Hepatocyte (in vitro differentiated cells): ENCODE measurements around the gene RXRB. TPM values are rescaled to one million over a fixed set of nuclear protein-coding genes. Genes with fewer than 3 reads are reported as not detected.
A peak's percentile ranks its signal among the peaks of the same experiment; 100 is the strongest.
"Not testable (repeated sequence)": the region's sequence is repeated elsewhere in the genome, so short reads cannot be mapped to it uniquely, and the experiment has no call there.

Source experiments
- DNase-seq: peaks from one replicate; pipeline ENCODE4 v3.0.0-alpha.2; 2016; ENCODE audit warnings: low spot score
- H2AFZ ChIP-seq: fragments of 200-600 bp; sonication (generic); 2 replicates; pipeline ENCODE4 v1.6.0; 2016; ENCODE audit warnings: antibody characterized with exemption, mild to moderate bottlenecking
- H3K27ac ChIP-seq: fragments of 200-600 bp; sonication (generic); 2 replicates; pipeline ENCODE4 v1.5.1; 2016; ENCODE audit warnings: mild to moderate bottlenecking
- H3K27me3 ChIP-seq: fragments of 200-600 bp; sonication (generic); 2 replicates; pipeline ENCODE4 v1.6.1; 2016
- H3K36me3 ChIP-seq: fragments of 200-600 bp; sonication (generic); replicated peaks from 2 replicates; pipeline ENCODE4 v1.5.1; 2016; ENCODE audit warnings: low read depth; ENCODE audit not compliant: insufficient read depth
- H3K4me1 ChIP-seq: fragments of 200-600 bp; sonication (generic); 2 replicates; pipeline ENCODE4 v1.5.1; 2016; ENCODE audit warnings: mild to moderate bottlenecking, moderate library complexity; ENCODE audit not compliant: insufficient read depth
- H3K4me2 ChIP-seq: fragments of 200-600 bp; sonication (generic); 2 replicates; pipeline ENCODE4 v1.6.0; 2016
- H3K4me3 ChIP-seq: fragments of 200-600 bp; sonication (generic); 2 replicates; pipeline ENCODE4 v1.5.1; 2016; ENCODE audit warnings: mild to moderate bottlenecking
- H3K79me2 ChIP-seq: fragments of 200-600 bp; sonication (generic); 2 replicates; pipeline ENCODE4 v1.6.0; 2017; ENCODE audit warnings: mild to moderate bottlenecking
- H3K9me2 ChIP-seq: fragments of 200-600 bp; sonication (generic); replicated peaks from 2 replicates; pipeline ENCODE4 v1.6.0; 2017; ENCODE audit warnings: mild to moderate bottlenecking; ENCODE audit not compliant: insufficient read depth
- H3K9me3 ChIP-seq: fragments of 200-600 bp; sonication (generic); 2 replicates; pipeline ENCODE4 v1.5.1; 2016; ENCODE audit warnings: low read depth, mild to moderate bottlenecking
- H4K20me1 ChIP-seq: fragments of 200-600 bp; sonication (generic); 2 replicates; pipeline ENCODE4 v1.6.0; 2016; ENCODE audit warnings: mild to moderate bottlenecking; ENCODE audit not compliant: insufficient read depth, poor library complexity, severe bottlenecking
- CTCF ChIP-seq: fragments of 200-600 bp; sonication (generic); IDR thresholded peaks from 2 replicates; pipeline ENCODE4 v1.5.1; 2016; ENCODE audit warnings: antibody characterized with exemption, mild to moderate bottlenecking; ENCODE audit not compliant: poor library complexity
- EZH2 ChIP-seq: fragments of 200-600 bp; sonication (generic); IDR thresholded peaks from 2 replicates; pipeline ENCODE4 v1.6.1; 2016; ENCODE audit warnings: antibody characterized with exemption, mild to moderate bottlenecking, borderline replicate concordance
- EZH2phosphoT487 ChIP-seq: fragments of 200-600 bp; sonication (generic); IDR thresholded peaks from one replicate; pipeline ENCODE4 v1.6.1; 2018; ENCODE audit warnings: antibody characterized with exemption, mild to moderate bottlenecking, low read depth, moderate library complexity; ENCODE audit not compliant: unreplicated experiment, severe bottlenecking
- WGBS: methylation state at CpG from one replicate; pipeline ENCODE4 v1.1.6; 2016; ENCODE audit warnings: low lambda C conversion rate; ENCODE audit errors: missing lambda C conversion rate; 5-methylcytosine and 5-hydroxymethylcytosine counted together
- polyA plus RNA-seq: library from polyadenylated mRNA; unstranded; fragments of >200 nt; fragmentation: Nextera tagmentation; extraction: Ambion mirVana; gene quantifications from 2 replicates; pipeline ENCODE4 v1.2.1, GENCODE V29; 2016
- total RNA-seq: library from RNA; depleted of rRNA; stranded (reverse); fragments of >200 nt; gene quantifications from 2 replicates; pipeline ENCODE4 v1.2.3, GENCODE V29; 2014

RXRB gene
- total and polyA plus RNA-seq, 2 experiments from 2014 or later = 17.0 to 24.6 TPM

GRCh38 chr6:33151050-33151449 lies 49.4 kb downstream of the RXRB start:
- Histone ChIP-seq H3K4me1 (no peaks in the 10 kb centered on the region), H3K4me2 (no peak overlapping the region), H3K36me3 (no peaks in the 10 kb centered on the region), H3K27me3 (peaks cover 6% of the 10 kb centered on the region), H3K27ac (no peak overlapping the region), H3K79me2 (no peaks in the 10 kb centered on the region), H3K9me3 (no peaks in the 10 kb centered on the region), H3K4me3 (no peak overlapping the region), H3K9me2 (no peaks in the 10 kb centered on the region), H2AFZ (no peak overlapping the region), H4K20me1 (no peaks in the 10 kb centered on the region)
- DNase-seq = no peak
- WGBS = 95% methylated on average over 1 of the region's 1 CpG
- TF ChIP-seq CTCF (no peak), EZH2 (no peak), EZH2phosphoT487 (no peak)

- WGBS = 98% methylated on average over 3 of the region's 3 CpGs
- not testable (repeated sequence) for H3K36me3 ChIP-seq, H3K4me3 ChIP-seq, H4K20me1 ChIP-seq, H3K9me3 ChIP-seq, H3K4me1 ChIP-seq, H3K4me2 ChIP-seq, H2AFZ ChIP-seq, DNase-seq, H3K9me2 ChIP-seq, H3K79me2 ChIP-seq, H3K27ac ChIP-seq, H3K27me3 ChIP-seq
These were observed 49.9 kb downstream of the RXRB start for GRCh38 chr6:33150560-33150959.

- Histone ChIP-seq H3K27me3 (peaks cover 6% of the 10 kb centered on the region), H3K4me3 (no peak overlapping the region), H3K9me3 (no peaks in the 10 kb centered on the region), H3K27ac (no peak overlapping the region), H3K36me3 (no peaks in the 10 kb centered on the region), H3K9me2 (no peaks in the 10 kb centered on the region), H2AFZ (no peak overlapping the region), H3K4me1 (no peaks in the 10 kb centered on the region), H3K79me2 (no peaks in the 10 kb centered on the region), H3K4me2 (no peak overlapping the region), H4K20me1 (no peaks in the 10 kb centered on the region)
- 55% methylated on average over 8 of the region's 8 CpGs for WGBS
- peak; percentile 71 for DNase-seq
- no peak for TF ChIP-seq EZH2phosphoT487
- TF ChIP-seq EZH2 = no peak
- peak; percentile 79 for TF ChIP-seq CTCF
These were observed 52.4 kb downstream of the RXRB start for GRCh38 chr6:33147807-33148666.

GRCh38 chr6:33144373-33144772 lies 56.1 kb downstream of the RXRB start:
- Histone ChIP-seq H2AFZ (no peak overlapping the region), H3K27ac (no peak overlapping the region)
- TF ChIP-seq EZH2 (no peak), CTCF (no peak), EZH2phosphoT487 (no peak)

More at GRCh38 chr6:33144373-33144772, 56.1 kb downstream of the RXRB start:
- Histone ChIP-seq H3K4me1 (no peaks in the 10 kb centered on the region), H3K27me3 (peaks cover 3% of the 10 kb centered on the region), H3K9me2 (no peaks in the 10 kb centered on the region), H3K4me3 (no peak overlapping the region), H3K36me3 (no peaks in the 10 kb centered on the region), H3K9me3 (no peaks in the 10 kb centered on the region), H3K79me2 (no peaks in the 10 kb centered on the region), H3K4me2 (no peak overlapping the region), H4K20me1 (no peaks in the 10 kb centered on the region)
- DNase-seq = no peak
- 64% methylated on average over 1 of the region's 1 CpG for WGBS
